ENCODE measurements around the gene PDLIM5. TPM values are rescaled to one million over a fixed set of nuclear protein-coding genes. Genes with fewer than 3 reads are reported as not detected.

The PDLIM5 gene
- total RNA-seq, 1 donor from 2014 or later: 82.9 TPM

- Histone ChIP-seq H3K27me3 (ENCODE audit: control insufficient read depth, insufficient read depth, low read length) (no peaks in the 10 kb centered on the region), H3K36me3 (ENCODE audit: control insufficient read depth, insufficient read depth, low read length) (no peaks in the 10 kb centered on the region), H3K4me3 (ENCODE audit: low read depth, low read length) (no peak overlapping the region)
- FAIRE-seq (no peak), DNase-seq (ENCODE audit: low read depth) (no peak)
- TF ChIP-seq CTCF (IDR thresholded peaks at IDR 0.05; ENCODE audit: insufficient read depth, low read length, severe bottlenecking): no peak
These were observed 74.4 kb downstream of the PDLIM5 start for GRCh38 chr4:94525993-94526728.

- Histone ChIP-seq H3K36me3 (ENCODE audit: control insufficient read depth, insufficient read depth, low read length) (no peaks in the 10 kb centered on the region), H3K4me3 (ENCODE audit: low read depth, low read length) (no peak overlapping the region), H3K27me3 (ENCODE audit: control insufficient read depth, insufficient read depth, low read length) (no peaks in the 10 kb centered on the region)
- no peak for TF ChIP-seq CTCF (IDR thresholded peaks at IDR 0.05; ENCODE audit: insufficient read depth, low read length, severe bottlenecking)
- DNase-seq (ENCODE audit: low read depth): peak; percentile 52
- no peak for FAIRE-seq
These were observed 76.0 kb downstream of the PDLIM5 start for GRCh38 chr4:94527556-94528233.

GRCh38 chr4:94528792-94529451 lies 77.2 kb downstream of the PDLIM5 start:
- Histone ChIP-seq H3K27me3 (ENCODE audit: control insufficient read depth, insufficient read depth, low read length) (no peaks in the 10 kb centered on the region), H3K36me3 (ENCODE audit: control insufficient read depth, insufficient read depth, low read length) (no peaks in the 10 kb centered on the region), H3K4me3 (ENCODE audit: low read depth, low read length) (no peak overlapping the region)
- FAIRE-seq (no peak), DNase-seq (ENCODE audit: low read depth) (no peak)
- no peak for TF ChIP-seq CTCF (IDR thresholded peaks at IDR 0.05; ENCODE audit: insufficient read depth, low read length, severe bottlenecking)

- FAIRE-seq: no peak
- DNase-seq (ENCODE audit: low read depth): no peak
- no peak for TF ChIP-seq CTCF (IDR thresholded peaks at IDR 0.05; ENCODE audit: insufficient read depth, low read length, severe bottlenecking)
These were observed 78.3 kb downstream of the PDLIM5 start for GRCh38 chr4:94530073-94530472.

GRCh38 chr4:94531991-94532789 lies 80.4 kb downstream of the PDLIM5 start:
- FAIRE-seq (no peak), DNase-seq (ENCODE audit: low read depth) (peak; percentile 84)
- H3K27me3 ChIP-seq (ENCODE audit: control insufficient read depth, insufficient read depth, low read length): no peaks in the 10 kb centered on the region
- no peak for TF ChIP-seq CTCF (IDR thresholded peaks at IDR 0.05; ENCODE audit: insufficient read depth, low read length, severe bottlenecking)
- H3K36me3 ChIP-seq (ENCODE audit: control insufficient read depth, insufficient read depth, low read length): no peaks in the 10 kb centered on the region
- H3K4me3 ChIP-seq (ENCODE audit: low read depth, low read length): no peak overlapping the region

More at GRCh38 chr4:94530073-94530472, 78.3 kb downstream of the PDLIM5 start:
- Histone ChIP-seq H3K4me3 (ENCODE audit: low read depth, low read length) (no peak overlapping the region), H3K36me3 (ENCODE audit: control insufficient read depth, insufficient read depth, low read length) (no peaks in the 10 kb centered on the region), H3K27me3 (ENCODE audit: control insufficient read depth, insufficient read depth, low read length) (no peaks in the 10 kb centered on the region)
